Thyroid gland (tissue), 4 donors: ENCODE data around the gene C10orf62.
"Not testable (repeated sequence)": the region's sequence is repeated elsewhere in the genome, so short reads cannot be mapped to it uniquely, and the experiment has no call there.

ENCODE experiments used
- CTCF ChIP-seq, 6 experiments: fragments of 200-600 bp in 3 of 6; fragments of 450-650 bp in 3 of 6; sonication (generic) in 3 of 6; IDR thresholded peaks; one replicate each; pipeline ENCODE4 v1.5.1; 2016 to 2019; ENCODE audit warnings: antibody characterized with exemption in 6 of 6, mild to moderate bottlenecking in 2 of 6, inconsistent platforms in 1 of 6, moderate library complexity in 1 of 6
- POLR2A ChIP-seq, 2 donors: fragments of 450-650 bp; IDR thresholded peaks; one replicate each; pipeline ENCODE4 v1.6.1; 2017; ENCODE audit warnings: antibody characterized with exemption in 2 of 2, mild to moderate bottlenecking in 2 of 2, moderate library complexity in 1 of 2

- TF ChIP-seq CTCF, POLR2A (IDR thresholded peaks at IDR 0.05): not testable (repeated sequence)
Observed at GRCh38 chr10:97554336-97554735, 35.2 kb upstream of the C10orf62 start.
